Activated naive CD4-positive, alpha-beta T cell treated with anti-CD3 and anti-CD28 coated beads, Interleukin-2, amount 50 U/mL, for 24 hours (primary cell): ENCODE results near the gene ABCC4.
"Not testable (repeated sequence)": the region's sequence is repeated elsewhere in the genome, so short reads cannot be mapped to it uniquely, and the experiment has no call there.

ENCODE experiments used
- H3K27ac Mint-ChIP-seq: one replicate; pipeline ENCODE4 v1.8.0; 2021; ENCODE audit warnings: mild to moderate bottlenecking, mixed read lengths
- H3K27me3 Mint-ChIP-seq: one replicate; pipeline ENCODE4 v1.8.0; 2021; ENCODE audit warnings: mixed read lengths
- H3K36me3 Mint-ChIP-seq: one replicate; pipeline ENCODE4 v1.8.0; 2021; ENCODE audit warnings: mixed read lengths
- H3K4me1 Mint-ChIP-seq: one replicate; pipeline ENCODE4 v1.8.0; 2021; ENCODE audit warnings: mixed read lengths
- H3K4me3 Mint-ChIP-seq: one replicate; pipeline ENCODE4 v1.8.0; 2021; ENCODE audit warnings: mild to moderate bottlenecking, mixed read lengths
- H3K9me3 Mint-ChIP-seq: one replicate; pipeline ENCODE4 v1.8.0; 2021; ENCODE audit warnings: mixed read lengths

ABCC4 gene

GRCh38 chr13:95191821-95192563 is 109.3 kb downstream of the ABCC4 start:
- peaks cover 18% of the 10 kb centered on the region for H3K4me1 Mint-ChIP-seq
- H3K9me3 Mint-ChIP-seq: no peaks in the 10 kb centered on the region
- H3K27me3 Mint-ChIP-seq: no peaks in the 10 kb centered on the region
- H3K4me3 Mint-ChIP-seq: no peak overlapping the region
- H3K36me3 Mint-ChIP-seq: no peaks in the 10 kb centered on the region
- no peak overlapping the region for H3K27ac Mint-ChIP-seq

DNA sequence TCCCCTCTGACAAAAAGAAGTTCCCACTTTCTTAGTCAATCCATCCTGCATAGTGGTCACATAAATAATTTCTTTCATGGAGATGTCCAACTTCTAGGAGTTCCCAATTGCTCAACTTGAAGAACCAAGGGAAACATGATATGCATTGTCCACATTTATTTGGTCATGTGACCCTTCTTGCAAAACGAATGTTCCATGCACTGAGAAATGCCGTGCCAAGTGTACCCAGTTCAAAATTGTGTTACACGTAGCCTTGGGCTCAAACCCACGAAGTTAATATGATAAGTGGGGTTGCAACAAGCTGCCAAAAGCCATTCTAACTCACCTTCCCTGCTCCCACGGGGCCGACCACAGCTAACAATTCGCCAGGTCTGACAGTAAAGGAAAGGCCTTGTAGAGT is 113.1 kb downstream of the ABCC4 start:
- Mint-ChIP-seq H3K36me3 (peaks cover 3% of the 10 kb centered on the region), H3K27me3 (no peaks in the 10 kb centered on the region), H3K4me3 (no peak overlapping the region), H3K9me3 (no peaks in the 10 kb centered on the region), H3K4me1 (peaks cover 56% of the 10 kb centered on the region), H3K27ac (no peak overlapping the region)

GRCh38 chr13:95185851-95186250 is 115.4 kb downstream of the ABCC4 start:
- Mint-ChIP-seq H3K27ac (peak overlapping the region; percentile 86), H3K4me1 (peaks cover 73% of the 10 kb centered on the region), H3K27me3 (no peaks in the 10 kb centered on the region), H3K9me3 (peaks cover 4% of the 10 kb centered on the region), H3K36me3 (peaks cover 4% of the 10 kb centered on the region), H3K4me3 (peak overlapping the region; percentile 65)

DNA sequence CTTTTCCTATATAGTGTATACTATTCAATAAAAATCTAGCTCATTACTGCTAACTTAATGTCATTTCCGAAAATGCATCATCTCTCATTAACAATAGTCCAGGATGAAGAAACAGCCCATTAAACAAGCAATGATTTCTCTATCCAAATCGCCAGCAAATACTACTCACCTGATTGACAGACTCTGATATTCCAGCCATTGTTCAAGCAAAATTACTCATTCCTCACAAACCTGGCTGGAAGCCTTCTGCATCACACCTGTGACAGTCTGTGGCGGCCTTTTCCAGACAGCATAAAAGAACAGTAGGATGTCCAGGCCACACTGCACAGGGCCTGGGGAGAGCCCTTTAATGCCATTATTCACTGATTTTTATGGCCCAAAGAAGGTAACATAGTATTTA is 115.9 kb downstream of the ABCC4 start:
- peak overlapping the region; percentile 86 for H3K27ac Mint-ChIP-seq
- peak overlapping the region; percentile 65 for H3K4me3 Mint-ChIP-seq
- H3K36me3 Mint-ChIP-seq: peaks cover 8% of the 10 kb centered on the region
- H3K27me3 Mint-ChIP-seq: no peaks in the 10 kb centered on the region
- H3K9me3 Mint-ChIP-seq: peaks cover 4% of the 10 kb centered on the region
- peaks cover 79% of the 10 kb centered on the region for H3K4me1 Mint-ChIP-seq

DNA sequence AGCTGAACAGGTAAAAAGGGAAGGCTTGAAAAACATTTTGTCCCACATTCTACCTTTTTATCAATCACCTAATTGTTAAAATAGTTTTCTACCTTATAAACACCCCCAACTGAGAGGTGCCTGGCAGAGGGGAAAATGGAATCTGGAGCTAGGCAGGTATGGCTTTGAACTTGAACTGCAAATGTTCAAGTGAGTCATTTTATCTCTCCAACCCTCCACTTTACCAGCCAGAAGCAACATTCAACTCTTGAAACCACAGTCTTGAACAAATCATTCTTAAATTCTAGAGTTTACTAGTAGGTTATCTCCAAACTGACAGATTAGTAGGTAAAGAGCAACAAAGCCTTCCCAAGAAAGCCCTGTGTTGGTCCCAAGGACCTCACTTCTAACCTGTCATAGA is 116.9 kb downstream of the ABCC4 start:
- Mint-ChIP-seq H3K4me3 (peak overlapping the region; percentile 65), H3K4me1 (peaks cover 77% of the 10 kb centered on the region), H3K27ac (peak overlapping the region; percentile 80), H3K27me3 (no peaks in the 10 kb centered on the region), H3K36me3 (peaks cover 12% of the 10 kb centered on the region), H3K9me3 (peaks cover 4% of the 10 kb centered on the region)

GRCh38 chr13:95182570-95183265 is 118.5 kb downstream of the ABCC4 start:
- Mint-ChIP-seq H3K4me3 (no peak overlapping the region), H3K36me3 (peaks cover 27% of the 10 kb centered on the region), H3K4me1 (peaks cover 77% of the 10 kb centered on the region), H3K27me3 (no peaks in the 10 kb centered on the region), H3K27ac (no peak overlapping the region), H3K9me3 (peaks cover 13% of the 10 kb centered on the region)

- H3K4me1 Mint-ChIP-seq: peaks cover 80% of the 10 kb centered on the region
- H3K36me3 Mint-ChIP-seq: peaks cover 33% of the 10 kb centered on the region
- no peak overlapping the region for H3K27ac Mint-ChIP-seq
Observed at GRCh38 chr13:95181586-95181985, 119.7 kb downstream of the ABCC4 start.

GRCh38 chr13:95180513-95181245 is 120.6 kb downstream of the ABCC4 start:
- Mint-ChIP-seq H3K9me3 (peaks cover 13% of the 10 kb centered on the region), H3K36me3 (peaks cover 30% of the 10 kb centered on the region), H3K4me1 (peaks cover 80% of the 10 kb centered on the region), H3K4me3 (no peak overlapping the region), H3K27me3 (no peaks in the 10 kb centered on the region), H3K27ac (no peak overlapping the region)

More at GRCh38 chr13:95181586-95181985, 119.7 kb downstream of the ABCC4 start:
- Mint-ChIP-seq H3K9me3 (peaks cover 13% of the 10 kb centered on the region), H3K4me3 (no peak overlapping the region), H3K27me3 (no peaks in the 10 kb centered on the region)

DNA sequence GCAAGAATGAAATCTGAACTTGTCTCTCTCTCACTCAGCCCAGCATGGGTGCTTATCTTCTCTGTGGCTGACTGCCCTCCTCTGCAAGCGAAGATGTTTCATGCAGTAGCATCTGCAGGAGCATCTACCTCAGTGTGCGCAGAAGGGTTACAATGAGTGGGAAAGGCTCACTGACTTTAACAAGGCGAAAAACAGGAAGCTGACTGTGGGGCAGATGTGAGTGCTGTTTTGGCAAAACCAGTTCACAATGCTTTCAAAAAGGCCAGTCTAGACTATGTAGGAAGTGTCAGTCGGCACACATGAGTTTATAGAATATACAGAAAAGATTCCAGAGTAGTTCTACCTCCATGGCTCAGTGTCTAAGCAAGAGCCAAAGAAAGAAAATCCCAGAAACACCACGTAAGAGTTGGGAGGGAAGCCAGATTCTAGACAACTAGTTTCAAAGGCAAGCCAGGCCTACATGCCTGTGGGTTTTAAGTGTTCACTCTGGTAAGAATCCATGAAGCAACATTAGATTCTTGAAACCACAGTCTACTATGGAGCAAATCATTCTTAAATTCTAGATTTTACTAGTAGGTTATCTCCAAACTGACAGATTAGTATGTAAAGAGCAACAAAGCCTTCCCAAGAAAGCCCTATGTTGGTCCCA is 124.5 kb downstream of the ABCC4 start:
- Mint-ChIP-seq H3K27me3 (no peaks in the 10 kb centered on the region), H3K27ac (peak overlapping the region; percentile 81), H3K9me3 (peaks cover 13% of the 10 kb centered on the region), H3K36me3 (peaks cover 47% of the 10 kb centered on the region), H3K4me1 (peaks cover 51% of the 10 kb centered on the region), H3K4me3 (peak overlapping the region; percentile 62)

GRCh38 chr13:95174517-95174916 is 126.7 kb downstream of the ABCC4 start:
- Mint-ChIP-seq H3K27me3 (no peaks in the 10 kb centered on the region), H3K4me3 (no peak overlapping the region), H3K9me3 (peaks cover 9% of the 10 kb centered on the region), H3K27ac (no peak overlapping the region), H3K36me3 (peaks cover 45% of the 10 kb centered on the region), H3K4me1 (peaks cover 34% of the 10 kb centered on the region)

GRCh38 chr13:95168191-95168590 is 133.1 kb downstream of the ABCC4 start:
- Mint-ChIP-seq H3K27me3 (no peaks in the 10 kb centered on the region), H3K9me3 (no peaks in the 10 kb centered on the region), H3K27ac (no peak overlapping the region), H3K4me3 (no peak overlapping the region), H3K4me1 (no peaks in the 10 kb centered on the region), H3K36me3 (peaks cover 32% of the 10 kb centered on the region)

GRCh38 chr13:95167003-95167402 is 134.2 kb downstream of the ABCC4 start:
- not testable (repeated sequence) for H3K4me3 Mint-ChIP-seq, H3K27me3 Mint-ChIP-seq, H3K27ac Mint-ChIP-seq, H3K4me1 Mint-ChIP-seq, H3K9me3 Mint-ChIP-seq
- H3K36me3 Mint-ChIP-seq: peaks cover 27% of the 10 kb centered on the region

DNA sequence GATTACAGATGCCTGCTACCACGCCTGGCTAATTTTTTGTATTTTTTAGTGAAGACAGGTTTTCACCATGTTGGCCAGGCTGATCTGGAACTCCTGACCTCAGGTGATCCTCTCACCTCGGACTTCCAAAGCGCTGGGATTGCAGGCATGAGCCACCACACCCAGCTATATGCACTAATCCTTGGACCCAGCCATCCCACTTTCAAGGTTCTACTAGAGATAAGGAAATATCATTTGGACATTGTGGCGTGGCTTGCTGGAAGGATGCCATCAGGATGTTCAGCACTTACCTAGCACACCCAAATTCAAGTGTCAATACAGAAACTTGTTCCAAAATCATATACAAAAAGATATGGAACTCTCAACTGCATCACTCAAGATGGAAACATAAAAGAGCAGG is 136.4 kb downstream of the ABCC4 start:
- no peaks in the 10 kb centered on the region for H3K27me3 Mint-ChIP-seq
- peaks cover 26% of the 10 kb centered on the region for H3K36me3 Mint-ChIP-seq
- H3K4me1 Mint-ChIP-seq: no peaks in the 10 kb centered on the region
- H3K4me3 Mint-ChIP-seq: no peak overlapping the region
- no peaks in the 10 kb centered on the region for H3K9me3 Mint-ChIP-seq
- H3K27ac Mint-ChIP-seq: no peak overlapping the region

GRCh38 chr13:95160112-95160906 is 140.9 kb downstream of the ABCC4 start:
- H3K9me3 Mint-ChIP-seq: no peaks in the 10 kb centered on the region
- no peak overlapping the region for H3K27ac Mint-ChIP-seq
- no peaks in the 10 kb centered on the region for H3K4me1 Mint-ChIP-seq
- H3K27me3 Mint-ChIP-seq: no peaks in the 10 kb centered on the region
- H3K4me3 Mint-ChIP-seq: no peak overlapping the region
- peaks cover 19% of the 10 kb centered on the region for H3K36me3 Mint-ChIP-seq

DNA sequence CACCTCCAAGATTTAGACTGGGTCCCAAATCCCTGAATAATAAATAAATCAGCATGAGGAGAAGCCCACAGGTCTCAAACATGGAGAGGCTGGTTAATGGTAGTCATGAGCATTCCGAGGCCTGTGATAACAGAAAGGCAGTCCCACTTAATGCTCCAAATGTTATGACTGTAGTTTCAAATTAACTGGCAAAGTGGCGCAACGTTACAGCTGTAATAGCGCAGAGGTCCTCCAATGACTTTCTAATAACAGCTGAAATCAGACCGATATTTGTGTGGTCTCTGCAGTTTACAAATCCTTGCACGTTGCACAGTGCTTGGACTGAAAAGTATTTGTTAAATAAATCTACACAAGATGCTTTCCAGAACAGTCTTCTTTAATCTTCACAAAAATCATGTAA is 141.8 kb downstream of the ABCC4 start:
- Mint-ChIP-seq H3K4me3 (no peak overlapping the region), H3K9me3 (no peaks in the 10 kb centered on the region), H3K27me3 (no peaks in the 10 kb centered on the region), H3K36me3 (peaks cover 19% of the 10 kb centered on the region), H3K4me1 (no peaks in the 10 kb centered on the region), H3K27ac (no peak overlapping the region)
